ENCODE results near the gene ALPK1.
"Not testable (repeated sequence)": the region's sequence is repeated elsewhere in the genome, so short reads cannot be mapped to it uniquely, and the experiment has no call there.

Gene ALPK1

DNA sequence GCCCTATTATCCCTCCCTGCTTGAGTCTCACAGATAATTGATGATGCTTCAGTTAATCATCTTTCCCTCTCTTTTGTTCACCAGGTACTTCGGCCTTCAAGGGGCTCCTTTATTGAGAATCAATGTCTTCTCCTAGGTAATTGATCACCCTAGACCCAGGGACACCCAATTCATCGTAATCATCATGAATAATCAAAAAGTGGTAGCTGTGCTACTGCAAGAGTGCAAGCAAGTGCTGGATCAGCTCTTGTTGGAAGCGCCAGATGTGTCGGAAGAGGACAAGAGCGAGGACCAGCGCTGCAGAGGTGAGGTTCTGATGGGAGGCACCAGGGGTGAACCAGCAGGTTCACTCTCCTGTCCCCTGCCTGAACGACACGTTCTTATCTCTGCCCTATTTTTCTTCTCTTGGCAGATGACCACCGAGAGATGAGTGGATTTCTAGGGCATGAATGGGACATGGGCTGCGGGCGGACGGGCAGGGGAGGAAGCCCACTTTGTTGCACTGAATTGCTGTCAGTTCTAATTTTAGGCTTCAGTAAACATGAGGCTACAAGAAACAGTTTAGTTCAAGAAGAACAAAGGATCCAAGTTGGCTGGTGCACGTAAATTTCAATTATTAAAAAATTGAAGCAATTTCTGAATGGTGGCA lies 80.5 kb downstream of the ALPK1 start:
- DNase-seq (ENCODE audit: low read depth, low spot score), result no peak

DNA sequence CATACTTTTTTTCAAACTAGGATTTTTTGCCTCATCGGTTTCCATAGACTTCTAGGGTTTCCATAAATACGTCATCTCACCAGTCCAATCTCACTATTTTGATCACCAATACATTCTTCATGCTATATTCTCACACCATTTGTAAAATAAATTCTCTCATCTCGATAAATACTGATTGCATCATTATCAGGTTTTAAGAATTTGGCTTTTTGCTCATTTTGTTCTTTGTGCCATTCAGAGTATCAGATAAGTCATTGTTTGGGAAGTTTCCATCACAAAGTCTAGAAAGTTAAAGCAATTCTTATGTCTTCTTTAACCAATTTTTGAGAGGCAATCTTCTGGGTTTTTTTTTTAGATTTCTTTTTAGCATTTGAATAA lies 81.1 kb downstream of the ALPK1 start:
- DNase-seq (ENCODE audit: low read depth, low spot score), result no peak

DNA sequence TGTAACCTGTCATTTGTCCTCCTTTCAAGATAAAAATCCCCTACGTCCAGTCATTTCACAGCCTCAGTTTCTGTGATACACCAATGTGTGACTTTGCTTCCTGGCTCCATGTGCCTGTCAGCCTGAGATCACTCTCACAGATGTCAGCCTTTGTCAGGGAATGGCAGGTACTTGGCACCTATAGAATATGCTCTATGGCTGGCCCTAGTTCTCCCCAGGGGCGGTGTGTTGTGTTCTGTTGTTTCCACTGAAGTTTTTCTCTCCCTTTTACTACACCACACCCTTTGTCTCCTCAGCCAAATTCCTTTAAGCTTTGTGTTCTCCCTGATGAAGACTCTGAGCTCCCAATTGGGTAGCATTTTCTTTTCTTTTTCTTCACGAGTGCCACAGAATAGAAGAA lies 81.7 kb downstream of the ALPK1 start:
- DNase-seq (ENCODE audit: low read depth, low spot score), result no peak

DNA sequence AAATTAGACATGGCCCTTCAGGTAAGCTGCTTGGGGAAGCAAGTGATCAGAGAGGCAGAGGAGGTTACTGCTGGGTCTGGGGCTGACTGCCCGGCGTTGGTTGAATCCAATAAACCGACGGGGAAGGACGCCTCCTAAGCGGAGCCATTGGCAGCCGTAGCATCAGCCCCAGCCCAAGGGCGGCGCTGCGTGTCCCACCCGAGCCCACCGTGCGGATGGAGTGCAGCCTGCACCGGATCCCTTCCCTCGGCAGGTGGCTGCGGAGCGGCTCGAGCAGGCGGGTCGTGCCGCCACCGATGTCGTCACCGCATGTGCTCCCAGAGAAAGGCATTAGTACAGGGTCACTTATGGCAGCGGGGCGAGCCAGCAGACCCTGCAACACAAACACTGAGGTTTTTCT lies 82.1 kb downstream of the ALPK1 start:
- DNase-seq (ENCODE audit: low read depth, low spot score), result no peak

DNA sequence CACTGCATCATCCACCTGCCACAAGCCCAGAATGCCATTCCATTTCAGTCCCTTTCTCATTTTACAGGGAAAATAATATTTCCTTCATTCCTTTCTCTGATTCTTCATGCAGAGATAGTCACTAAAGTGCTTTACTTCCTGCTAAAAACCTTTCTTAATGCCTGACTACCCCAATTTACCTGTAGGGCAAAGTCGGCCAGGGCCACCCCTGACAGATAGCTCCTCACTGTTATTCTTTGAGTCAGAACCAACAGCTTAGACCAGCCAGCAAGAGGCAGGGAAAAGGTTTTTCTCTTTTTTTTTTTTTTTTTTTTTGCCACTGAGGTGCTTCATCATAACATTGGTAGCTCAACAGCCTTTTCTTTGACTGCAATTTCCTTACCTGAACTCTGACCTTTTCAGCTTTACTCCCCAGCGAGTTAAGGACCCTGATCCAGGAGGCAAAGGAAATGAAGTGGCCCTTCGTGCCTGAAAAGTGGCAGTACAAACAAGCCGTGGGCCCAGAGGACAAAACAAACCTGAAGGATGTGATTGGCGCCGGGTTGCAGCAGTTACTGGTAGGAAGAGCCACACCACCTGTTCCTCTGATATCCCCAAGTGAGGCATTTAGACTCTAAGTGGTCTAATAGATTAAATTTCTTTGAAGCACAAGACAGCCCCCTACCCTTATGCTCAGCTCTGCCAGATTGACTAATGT lies 85.0 kb downstream of the ALPK1 start:
- no peak for DNase-seq (ENCODE audit: low read depth, low spot score)

DNA sequence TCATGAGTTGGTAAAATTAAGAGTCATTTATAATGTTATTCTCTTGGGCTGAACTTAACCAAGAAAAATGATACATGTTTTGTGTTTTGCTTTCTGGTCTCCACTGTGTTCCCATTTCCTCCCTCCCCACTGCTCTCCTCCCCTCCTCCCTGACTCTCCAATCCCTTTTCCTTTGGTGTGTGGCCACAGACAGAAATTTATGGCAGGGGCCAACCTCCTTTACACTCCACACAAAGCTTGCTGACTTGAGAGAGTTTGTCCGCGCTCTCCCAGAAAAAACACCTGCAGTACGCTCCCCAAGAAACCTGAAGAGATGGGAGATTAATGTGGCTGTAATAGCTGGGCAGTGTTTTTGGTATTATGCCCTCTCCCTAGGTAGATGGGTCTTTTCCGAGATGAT lies 88.9 kb downstream of the ALPK1 start:
- DNase-seq (ENCODE audit: low read depth, low spot score), result no peak

DNA sequence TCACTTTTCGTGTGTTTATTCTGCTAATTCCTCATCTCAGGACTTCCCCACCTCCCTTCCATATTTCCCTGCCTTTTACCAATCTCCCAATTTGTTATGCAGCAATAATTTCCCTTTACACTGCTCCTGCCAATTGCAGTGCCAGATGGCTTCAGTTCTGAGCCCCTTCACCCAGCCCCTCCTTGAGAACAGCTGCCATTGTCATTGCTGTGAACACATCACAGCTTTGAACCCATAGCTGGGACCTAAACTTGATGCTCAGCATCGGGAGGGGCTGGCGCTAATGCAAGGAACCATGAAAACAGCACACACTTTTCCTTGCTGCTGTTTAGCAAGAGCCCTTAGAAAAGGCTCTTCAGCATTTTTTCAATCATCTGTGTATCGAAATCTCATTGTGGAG lies 104.9 kb downstream of the ALPK1 start:
- DNase-seq (ENCODE audit: low read depth, low spot score), result no peak

DNA sequence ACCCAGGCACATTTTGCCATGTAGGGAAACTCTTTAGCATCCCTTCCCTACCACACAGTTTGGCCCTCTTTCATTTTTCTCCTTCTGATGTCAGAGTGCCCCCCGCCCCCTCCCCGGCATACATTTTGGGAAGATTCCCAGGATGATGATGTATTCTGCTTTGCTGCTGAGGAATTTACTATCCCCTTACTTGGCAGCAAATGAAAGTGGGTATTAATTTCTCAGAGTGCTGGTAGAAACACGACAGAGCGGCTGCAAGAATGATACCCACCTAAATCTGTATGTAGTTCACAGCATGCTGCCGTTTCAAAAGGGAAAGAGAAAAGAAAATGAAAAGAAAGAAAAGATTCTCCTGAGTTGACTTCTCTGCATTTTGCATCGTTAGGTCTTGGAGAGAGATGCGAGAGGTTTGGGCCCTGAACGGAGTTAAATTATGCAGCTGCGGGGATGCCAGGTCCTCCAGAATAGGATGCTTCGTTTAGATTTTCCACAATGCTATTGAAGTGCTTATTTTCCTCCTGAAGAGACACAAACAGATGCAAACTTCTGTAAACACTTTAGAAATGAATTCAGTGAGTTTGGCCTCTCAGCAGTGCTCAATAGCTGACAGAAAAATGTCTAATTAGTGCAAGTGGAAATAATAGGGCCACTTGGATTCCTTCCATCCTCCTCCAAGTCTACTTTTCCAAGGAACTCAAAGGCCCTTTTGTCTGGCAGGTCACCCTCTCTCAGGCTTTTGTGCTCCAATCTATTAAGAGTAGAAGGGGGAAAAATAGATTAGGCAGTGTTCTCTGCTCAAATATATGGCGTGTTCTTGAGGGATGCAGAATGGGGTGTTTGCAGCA lies 106.2 kb downstream of the ALPK1 start:
- DNase-seq (ENCODE audit: low read depth, low spot score), result no peak

DNA sequence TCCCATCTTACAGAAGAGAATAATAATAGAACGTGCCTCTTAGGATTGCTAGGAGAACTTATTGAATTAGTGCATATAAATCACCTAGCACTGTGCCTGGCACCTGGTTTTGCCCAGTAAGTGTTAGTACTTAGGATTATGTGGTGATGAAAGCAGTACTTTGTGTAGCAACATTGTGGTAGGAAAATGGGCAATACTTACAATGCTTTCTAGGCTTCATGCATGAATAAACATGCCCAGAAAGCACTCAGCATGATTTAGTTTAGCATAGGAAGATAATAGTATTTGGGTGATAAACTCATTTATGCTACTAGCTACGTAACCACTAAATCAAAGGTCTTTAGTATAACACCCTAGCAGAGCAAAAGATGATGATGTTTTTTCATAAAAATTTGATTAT lies 113.2 kb downstream of the ALPK1 start:
- no peak for DNase-seq (ENCODE audit: low read depth, low spot score)

DNA sequence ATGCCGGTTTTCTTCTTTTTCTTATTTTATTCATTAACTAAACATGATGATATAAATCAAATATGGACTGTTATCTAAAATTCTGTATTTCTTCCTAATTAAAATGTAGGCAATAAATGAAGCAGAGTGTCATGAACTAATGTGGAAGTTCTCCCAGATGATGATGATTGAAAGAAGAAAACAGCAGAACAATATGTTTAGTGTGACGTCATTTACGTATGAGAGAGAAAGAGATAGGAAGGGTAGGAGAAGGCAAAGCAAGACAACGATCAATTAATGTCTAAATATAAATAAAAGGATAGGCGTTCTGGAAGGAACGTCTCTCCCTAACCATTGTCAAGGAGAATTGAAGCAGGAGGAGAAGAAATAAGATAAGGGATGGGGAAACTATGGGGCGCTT lies 113.6 kb downstream of the ALPK1 start:
- no peak for DNase-seq (ENCODE audit: low read depth, low spot score)

DNA sequence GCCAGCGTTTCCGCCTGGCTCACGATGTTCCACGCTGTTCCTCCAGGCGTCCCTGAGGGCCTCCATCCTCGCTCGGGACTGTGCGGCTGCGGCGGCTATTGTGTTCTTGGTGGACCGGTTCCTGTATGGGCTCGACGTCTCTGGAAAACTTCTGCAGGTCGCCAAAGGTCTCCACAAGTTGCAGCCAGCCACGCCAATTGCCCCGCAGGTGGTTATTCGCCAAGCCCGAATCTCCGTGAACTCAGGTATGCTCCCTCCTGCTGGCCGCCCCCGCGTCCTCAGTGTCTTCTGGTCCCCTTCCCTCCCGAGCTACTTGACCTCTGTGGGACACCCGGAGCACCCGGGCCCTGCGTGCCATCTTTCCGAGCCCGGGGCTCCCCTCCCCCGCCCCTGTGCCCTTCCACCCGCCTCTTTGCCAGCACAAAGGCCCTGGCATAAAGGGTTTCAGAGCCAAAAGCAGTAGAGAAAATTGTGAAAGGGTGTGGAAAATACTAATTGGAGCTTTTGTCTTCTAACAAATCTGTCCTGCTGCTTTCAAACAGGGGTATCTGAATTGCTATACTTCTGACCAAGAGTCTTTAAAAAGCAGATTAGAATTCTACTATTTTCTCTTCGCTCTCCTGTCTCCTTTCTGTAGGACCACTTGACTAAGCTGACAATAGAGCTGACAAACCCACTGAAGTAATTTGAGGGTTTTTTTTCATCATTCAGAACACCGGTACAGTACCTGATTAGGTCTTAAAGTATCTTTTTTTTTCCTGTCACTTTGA lies 114.8 kb downstream of the ALPK1 start:
- no peak for DNase-seq (ENCODE audit: low read depth, low spot score)

DNA sequence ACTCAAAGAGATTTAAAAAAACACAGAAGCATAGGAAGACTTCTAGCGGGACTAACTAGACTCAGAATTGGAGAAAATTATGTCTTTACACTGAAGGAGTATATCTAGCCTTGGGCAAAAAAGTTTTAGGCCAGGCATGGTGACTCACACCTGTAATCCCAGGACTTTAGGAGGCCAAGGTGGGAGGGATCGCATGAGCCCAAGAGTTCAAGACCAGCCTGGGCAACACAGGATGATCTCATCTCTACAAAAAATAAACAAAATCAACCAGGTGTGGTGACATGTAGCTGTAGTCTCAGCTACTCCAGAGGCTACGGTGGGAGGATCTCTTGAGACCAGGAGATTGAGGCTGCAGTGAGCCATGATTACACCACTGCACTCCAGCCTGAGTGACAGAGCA lies 119.3 kb downstream of the ALPK1 start:
- DNase-seq (ENCODE audit: low read depth, low spot score), result no peak

DNA sequence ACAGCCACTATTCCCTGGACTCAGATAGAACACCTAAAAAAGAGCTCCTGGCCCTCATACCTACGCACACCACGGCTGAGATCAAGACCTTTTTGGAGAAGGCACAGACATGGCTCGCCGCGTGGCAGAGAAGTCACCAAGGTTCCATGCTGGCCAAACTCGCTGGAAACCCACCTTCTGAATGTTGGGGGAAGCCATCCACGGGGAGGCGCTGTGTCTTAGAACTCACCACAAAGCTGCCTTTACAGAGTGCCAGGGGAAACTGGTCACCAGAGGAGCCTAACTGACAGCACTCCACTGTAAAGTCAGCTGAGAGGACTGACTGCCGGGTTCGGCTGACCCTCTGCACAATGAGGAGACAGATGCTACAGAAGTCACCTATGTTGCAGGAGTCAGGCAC lies 120.9 kb downstream of the ALPK1 start:
- DNase-seq (ENCODE audit: low read depth, low spot score), result no peak

DNA sequence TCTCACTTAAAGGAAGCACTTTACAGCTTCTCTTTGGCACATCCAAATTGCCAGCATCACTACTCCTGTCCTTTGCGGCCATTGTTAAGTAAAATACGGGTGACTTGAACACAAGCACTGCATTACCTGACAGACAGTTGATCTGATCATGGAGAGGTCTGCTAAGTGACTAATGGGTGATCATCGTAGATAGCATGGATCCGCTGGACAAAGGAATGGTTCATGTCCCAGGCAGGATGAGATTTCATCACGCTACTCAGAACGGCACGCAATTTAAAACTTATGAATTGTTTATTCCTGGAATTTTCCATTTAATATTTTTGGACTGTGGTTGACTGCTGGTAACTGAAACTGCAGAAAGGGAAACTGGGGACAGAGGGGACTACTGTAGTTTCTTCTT lies 124.7 kb downstream of the ALPK1 start:
- no peak for DNase-seq (ENCODE audit: low read depth, low spot score)

DNA sequence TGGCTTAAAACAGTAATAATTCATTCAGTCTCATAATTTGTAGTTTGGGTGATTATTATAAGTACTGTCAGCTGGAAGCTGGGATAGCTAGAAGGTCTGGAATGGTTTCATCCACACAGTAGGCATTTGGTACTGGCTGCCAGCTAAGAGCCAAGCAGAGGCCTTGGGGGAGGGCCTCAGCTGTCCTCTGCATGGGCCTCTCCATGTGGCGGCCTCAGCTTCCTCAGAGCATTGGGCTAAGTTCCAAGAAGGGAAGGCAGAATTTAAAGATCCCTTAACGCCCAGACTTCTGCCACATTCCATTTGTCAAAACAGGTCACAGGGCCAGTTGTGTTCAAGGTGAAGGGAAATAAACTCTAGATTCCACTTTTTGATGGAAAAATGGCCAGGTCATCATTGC lies 125.5 kb downstream of the ALPK1 start:
- DNase-seq (ENCODE audit: low read depth, low spot score), result no peak

DNA sequence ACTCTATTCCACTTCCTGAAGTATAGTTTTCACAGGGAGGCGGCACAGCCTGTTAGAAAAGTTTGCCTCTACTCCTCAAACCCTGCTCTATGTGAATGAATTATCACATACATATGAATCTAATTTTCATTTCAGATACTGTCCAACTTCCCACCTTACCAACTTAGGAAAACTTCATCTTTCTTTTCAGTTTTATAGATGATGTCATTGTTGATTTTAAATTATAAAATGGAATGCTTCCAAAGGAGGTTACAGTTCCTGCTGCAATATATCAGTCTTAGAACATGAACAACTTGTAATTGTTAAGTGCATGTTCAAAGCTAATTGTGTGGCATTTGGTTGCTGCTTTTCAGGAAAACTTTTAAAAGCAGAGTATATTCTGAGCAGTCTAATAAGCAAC lies 126.4 kb downstream of the ALPK1 start:
- DNase-seq (ENCODE audit: low read depth, low spot score), result no peak

DNA sequence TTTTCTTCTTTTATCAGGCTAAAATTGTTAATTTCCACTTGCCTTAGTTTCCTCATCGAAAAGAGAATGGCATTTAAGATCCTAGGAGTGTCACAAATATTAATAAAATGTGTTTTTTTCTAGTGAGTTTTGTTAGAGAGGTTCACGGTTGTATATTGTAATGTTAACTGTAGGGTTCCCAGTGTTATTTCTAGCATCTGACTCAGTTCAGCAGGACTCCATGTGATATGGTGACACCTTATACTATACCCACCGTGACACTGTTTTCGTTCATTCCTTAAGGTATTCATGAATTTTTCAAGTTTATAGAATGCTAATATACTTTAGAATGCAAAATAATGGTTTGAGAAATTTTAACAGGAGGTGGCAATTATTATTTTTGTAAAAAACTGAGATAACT lies 128.7 kb downstream of the ALPK1 start:
- no peak for DNase-seq (ENCODE audit: low read depth, low spot score)

DNA sequence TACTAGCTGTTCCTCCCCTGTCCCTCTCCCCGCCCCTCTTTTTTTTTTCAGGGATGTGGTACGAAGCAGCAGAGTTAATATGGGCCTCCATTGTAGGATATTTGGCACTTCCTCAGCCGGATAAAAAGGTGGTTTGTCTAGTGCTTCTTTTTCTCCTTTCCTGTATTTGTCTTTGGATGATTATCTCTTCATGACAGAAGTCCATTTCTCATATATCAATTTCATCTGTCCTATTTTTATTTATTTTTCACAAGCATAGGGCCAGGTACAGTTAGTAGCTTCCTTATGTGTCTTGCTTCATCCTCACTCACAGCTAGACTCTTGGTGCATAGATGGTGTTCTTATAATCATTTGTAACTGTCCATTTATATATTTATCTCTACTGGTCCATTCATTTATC lies 129.2 kb downstream of the ALPK1 start:
- DNase-seq (ENCODE audit: low read depth, low spot score), result no peak

DNA sequence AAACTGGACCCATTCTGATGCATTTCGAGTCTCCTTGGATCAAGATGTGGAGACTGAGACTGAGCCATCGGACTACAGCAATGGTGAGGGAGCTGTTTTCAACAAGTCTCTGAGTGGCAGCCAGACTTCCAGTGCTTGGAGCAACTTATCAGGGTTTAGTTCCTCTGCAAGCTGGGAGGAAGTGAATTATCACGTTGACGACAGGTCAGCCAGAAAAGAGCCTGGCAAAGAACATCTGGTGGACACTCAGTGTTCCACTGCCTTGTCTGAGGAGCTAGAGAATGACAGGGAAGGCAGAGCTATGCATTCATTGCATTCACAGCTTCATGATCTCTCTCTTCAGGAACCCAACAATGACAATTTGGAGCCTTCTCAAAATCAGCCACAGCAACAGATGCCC lies 134.0 kb downstream of the ALPK1 start:
- no peak for DNase-seq (ENCODE audit: low read depth, low spot score)

DNA sequence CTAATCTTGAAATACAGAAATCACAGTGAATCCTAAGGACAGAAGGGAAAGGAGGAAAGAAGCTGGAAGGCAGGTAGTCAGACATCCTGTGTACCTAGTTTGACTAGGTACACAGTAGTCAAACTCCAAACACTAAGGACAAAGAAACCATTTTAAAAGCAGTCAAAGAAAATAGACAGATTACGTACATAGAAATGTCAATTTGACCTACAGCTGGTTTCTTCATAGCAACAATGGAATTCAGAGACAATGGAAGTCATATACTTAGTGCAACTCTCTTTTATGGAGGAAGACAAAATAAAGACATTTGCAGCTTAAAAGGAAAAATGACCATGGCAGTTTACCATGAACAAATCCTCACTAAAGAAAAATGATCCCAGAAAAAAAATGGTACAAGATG lies 139.8 kb downstream of the ALPK1 start:
- no peak for DNase-seq (ENCODE audit: low read depth, low spot score)

DNA sequence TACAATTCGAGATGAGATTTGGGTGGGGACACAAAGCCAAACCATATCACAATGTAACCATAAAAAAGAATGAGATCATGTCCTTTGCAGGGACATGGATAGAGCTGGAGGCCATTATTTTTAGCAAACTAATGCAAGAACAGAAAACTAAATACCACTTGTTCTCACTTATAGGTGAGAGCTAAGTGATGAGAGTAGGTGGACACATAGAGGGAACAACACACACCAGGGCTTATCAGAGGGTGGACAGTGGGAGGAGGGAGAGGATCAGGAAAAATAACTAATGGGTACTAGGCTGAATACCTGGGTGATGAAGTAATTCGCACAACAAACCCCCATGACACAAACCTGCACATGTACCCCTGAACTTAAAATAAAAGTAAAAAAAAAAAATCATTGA lies 145.1 kb downstream of the ALPK1 start:
- DNase-seq (ENCODE audit: low read depth, low spot score), result not testable (repeated sequence)
